ENCODE results near the gene AP3D1. TPM values are rescaled to one million over a fixed set of nuclear protein-coding genes. Genes with fewer than 3 reads are reported as not detected.

AP3D1 gene
- total and polyA plus RNA-seq, 7 donors: 51.5 to 120 (median 81.3) TPM

- WGBS, 3 donors: 61 to 66% (median 64%) methylated on average over 24 of the region's 24 CpGs
- intact Hi-C loops (cut with DNase I): no loop called here
- Histone ChIP-seq H3K4me3 (no peak overlapping the region), H3K27me3 (ENCODE audit: insufficient read depth in 3 of 3, low read length in 2 of 3) (no peaks in the 10 kb centered on the region), H3K27ac (peak overlapping the region; percentile 44), H3K36me3 (ENCODE audit: insufficient read depth in 1 of 2, low read depth in 1 of 2) (peaks cover 0 to 6% of the 10 kb centered on the region in 2 donors), H3K4me1 (peaks cover 30% of the 10 kb centered on the region), H3K9me3 (no peaks in the 10 kb centered on the region)
- peak in 1 of 4 donors; percentile 30 for ATAC-seq
- DNase-seq: peak; percentile 67 to 80
- TF ChIP-seq, protein P1, sequence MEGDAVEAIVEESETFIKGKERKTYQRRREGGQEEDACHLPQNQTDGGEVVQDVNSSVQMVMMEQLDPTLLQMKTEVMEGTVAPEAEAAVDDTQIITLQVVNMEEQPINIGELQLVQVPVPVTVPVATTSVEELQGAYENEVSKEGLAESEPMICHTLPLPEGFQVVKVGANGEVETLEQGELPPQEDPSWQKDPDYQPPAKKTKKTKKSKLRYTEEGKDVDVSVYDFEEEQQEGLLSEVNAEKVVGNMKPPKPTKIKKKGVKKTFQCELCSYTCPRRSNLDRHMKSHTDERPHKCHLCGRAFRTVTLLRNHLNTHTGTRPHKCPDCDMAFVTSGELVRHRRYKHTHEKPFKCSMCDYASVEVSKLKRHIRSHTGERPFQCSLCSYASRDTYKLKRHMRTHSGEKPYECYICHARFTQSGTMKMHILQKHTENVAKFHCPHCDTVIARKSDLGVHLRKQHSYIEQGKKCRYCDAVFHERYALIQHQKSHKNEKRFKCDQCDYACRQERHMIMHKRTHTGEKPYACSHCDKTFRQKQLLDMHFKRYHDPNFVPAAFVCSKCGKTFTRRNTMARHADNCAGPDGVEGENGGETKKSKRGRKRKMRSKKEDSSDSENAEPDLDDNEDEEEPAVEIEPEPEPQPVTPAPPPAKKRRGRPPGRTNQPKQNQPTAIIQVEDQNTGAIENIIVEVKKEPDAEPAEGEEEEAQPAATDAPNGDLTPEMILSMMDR (IDR thresholded peaks at IDR 0.05): no peak
Observed at GRCh38 chr19:2053601-2054389, 97.6 kb downstream of the AP3D1 start.

GRCh38 chr19:2051773-2052704 lies 99.3 kb downstream of the AP3D1 start:
- Histone ChIP-seq H3K9me3 (no peaks in the 10 kb centered on the region), H3K27me3 (ENCODE audit: insufficient read depth in 3 of 3, low read length in 2 of 3) (no peaks in the 10 kb centered on the region), H3K36me3 (ENCODE audit: insufficient read depth in 1 of 2, low read depth in 1 of 2) (peaks cover 0 to 16% of the 10 kb centered on the region in 2 donors), H3K4me3 (peak overlapping the region; percentile 97), H3K4me1 (peaks cover 40% of the 10 kb centered on the region), H3K27ac (peak overlapping the region; percentile 98)
- DNase-seq (peak; percentile 57 to 75), ATAC-seq (no peak)
- TF ChIP-seq, protein P1 (IDR thresholded peaks at IDR 0.05): no peak
- 52 to 67% (median 54%) methylated on average over 18 of the region's 18 CpGs for WGBS, 3 donors
- intact Hi-C loops (cut with DNase I): no loop called here

- Histone ChIP-seq H3K27ac (peak within 1 kb of the TSS; percentile 98), H3K36me3 (ENCODE audit: insufficient read depth in 1 of 2, low read depth in 1 of 2) (peaks cover 0 to 23% of the 10 kb centered on the region in 2 donors), H3K27me3 (ENCODE audit: insufficient read depth in 3 of 3, low read length in 2 of 3) (no peaks in the 10 kb centered on the region), H3K4me1 (peaks cover 48% of the 10 kb centered on the region), H3K9me3 (no peaks in the 10 kb centered on the region), H3K4me3 (peak within 1 kb of the TSS; percentile 97)
- 1 to 3% (median 1%) methylated on average over 23 to 93 of the region's 93 CpGs for WGBS, 3 donors
- DNase-seq: peak; percentile 93 to 97
- TF ChIP-seq, protein P1 (IDR thresholded peaks at IDR 0.05): peak; percentile 49
- intact Hi-C loops (cut with DNase I): no loop called here
- peak; percentile 59 to 72 (median 66) for ATAC-seq
Observed at GRCh38 chr19:2050991-2051772, 100.2 kb downstream of the AP3D1 start, which contains the start of gene MKNK2. MKNK2 (minus strand) TSS chr19:2051244; CDS start chr19:2050851, 393 bp downstream.

Other genes with a start within 250 kb of the AP3D1 start
- 1 to 10 TPM; 1.4 to 2.2 (median 1.7) TPM for gene ADAT3, start 246.2 kb downstream of the AP3D1 start, total RNA-seq
- 1 to 10 TPM; 2.4 to 7.2 (median 3.6) TPM for gene ADAT3, start 246.2 kb downstream of the AP3D1 start, polyA plus RNA-seq
- gene SCAMP4, start 246.2 kb downstream of the AP3D1 start, total RNA-seq: 10 to 100 TPM; 13.4 to 16.3 (median 15.1) TPM
- 10 to 100 TPM in 2 of 3 donors, 1 to 10 TPM in 1; 9.5 to 17.5 (median 15.5) TPM for gene SCAMP4, start 246.2 kb downstream of the AP3D1 start, polyA plus RNA-seq
- 10 to 100 TPM; 22.3 to 34.1 (median 33.0) TPM for gene CSNK1G2, start 210.4 kb downstream of the AP3D1 start, total RNA-seq
- gene CSNK1G2, start 210.4 kb downstream of the AP3D1 start, polyA plus RNA-seq: 10 to 100 TPM; 25.3 to 49.8 (median 34.2) TPM
- gene BTBD2, start 135.9 kb downstream of the AP3D1 start, total RNA-seq: 10 to 100 TPM; 56.3 to 68.4 (median 61.9) TPM
- gene BTBD2, start 135.9 kb downstream of the AP3D1 start, polyA plus RNA-seq: 10 to 100 TPM; 30.1 to 49.0 (median 36.6) TPM
- 1,000 to 10,000 TPM in 2 of 4 donors, 100 to 1,000 TPM in 2; 793 to 2,795 (median 946) TPM for gene MKNK2, start 100.3 kb downstream of the AP3D1 start, total RNA-seq
- 1,000 to 10,000 TPM in 2 of 3 donors, 100 to 1,000 TPM in 1; 888 to 1,268 (median 1,190) TPM for gene MKNK2, start 100.3 kb downstream of the AP3D1 start, polyA plus RNA-seq
- gene MOB3A, start 55.2 kb downstream of the AP3D1 start, total RNA-seq: 10 to 100 TPM in 3 of 4 donors, 1 to 10 TPM in 1; 9.9 to 19.8 (median 17.2) TPM
- gene MOB3A, start 55.2 kb downstream of the AP3D1 start, polyA plus RNA-seq: 10 to 100 TPM in 2 of 3 donors, 1 to 10 TPM in 1; 8.3 to 13.5 (median 11.3) TPM
- 1 to 10 TPM in 3 of 4 donors, under 1 TPM in 1; 0.89 to 2.8 (median 1.4) TPM for gene IZUMO4, start 54.7 kb downstream of the AP3D1 start, total RNA-seq
- 1 to 10 TPM in 2 of 3 donors, under 1 TPM in 1; 0.69 to 3.0 (median 2.0) TPM for gene IZUMO4, start 54.7 kb downstream of the AP3D1 start, polyA plus RNA-seq
- gene DOT1L, start 12.4 kb upstream of the AP3D1 start, total RNA-seq: 10 to 100 TPM; 11.2 to 25.9 (median 22.1) TPM
- gene DOT1L, start 12.4 kb upstream of the AP3D1 start, polyA plus RNA-seq: 10 to 100 TPM in 2 of 3 donors, 1 to 10 TPM in 1; 7.6 to 16.3 (median 15.5) TPM
- gene PLEKHJ1, start 84.8 kb upstream of the AP3D1 start, total RNA-seq: 10 to 100 TPM; 54.9 to 65.5 (median 60.0) TPM
- 100 to 1,000 TPM in 1 of 3 donors, 10 to 100 TPM in 2; 80.6 to 146 (median 95.3) TPM for gene PLEKHJ1, start 84.8 kb upstream of the AP3D1 start, polyA plus RNA-seq
- gene SF3A2, start 85.3 kb upstream of the AP3D1 start, total RNA-seq: 10 to 100 TPM; 31.1 to 46.8 (median 40.2) TPM
- gene SF3A2, start 85.3 kb upstream of the AP3D1 start, polyA plus RNA-seq: 10 to 100 TPM; 25.9 to 33.6 (median 28.9) TPM
- gene AMH, start 97.8 kb upstream of the AP3D1 start, total RNA-seq: 1 to 10 TPM; 1.9 to 3.6 (median 2.7) TPM
- 1 to 10 TPM in 1 of 3 donors, under 1 TPM in 2; 0.38 to 2.4 (median 0.53) TPM for gene AMH, start 97.8 kb upstream of the AP3D1 start, polyA plus RNA-seq
- gene JSRP1, start 104.9 kb upstream of the AP3D1 start, total RNA-seq: 100 to 1,000 TPM; 107 to 191 (median 162) TPM
- 100 to 1,000 TPM; 110 to 271 (median 130) TPM for gene JSRP1, start 104.9 kb upstream of the AP3D1 start, polyA plus RNA-seq
- under 1 TPM; 0.12 to 0.20 (median 0.14) TPM for gene PEAK3, start 130.6 kb upstream of the AP3D1 start, total RNA-seq
- gene PEAK3, start 130.6 kb upstream of the AP3D1 start, polyA plus RNA-seq: under 1 TPM in 2 of 3 donors, not detected in 1; 0.01 to 0.08 TPM
- gene LINGO3, start 156.6 kb upstream of the AP3D1 start, total RNA-seq: not detected
- gene LINGO3, start 156.6 kb upstream of the AP3D1 start, polyA plus RNA-seq: under 1 TPM in 1 of 3 donors, not detected in 2; 0.04 TPM
- 10 to 100 TPM; 42.2 to 89.8 (median 47.8) TPM for gene LSM7, start 177.0 kb upstream of the AP3D1 start, total RNA-seq
- 100 to 1,000 TPM; 128 to 323 (median 141) TPM for gene LSM7, start 177.0 kb upstream of the AP3D1 start, polyA plus RNA-seq
- gene SPPL2B, start 177.1 kb upstream of the AP3D1 start, total RNA-seq: 10 to 100 TPM; 21.1 to 38.0 (median 27.7) TPM
- 10 to 100 TPM; 11.4 to 22.1 (median 19.4) TPM for gene SPPL2B, start 177.1 kb upstream of the AP3D1 start, polyA plus RNA-seq
- under 1 TPM in 1 of 4 donors, not detected in 3; 0.17 TPM for gene TMPRSS9, start 208.7 kb upstream of the AP3D1 start, total RNA-seq
- gene TMPRSS9, start 208.7 kb upstream of the AP3D1 start, polyA plus RNA-seq: not detected